Stimulated activated CD4-positive, alpha-beta T cell treated with anti-CD3 and anti-CD28 coated beads, TNF-alpha, amount 100 ng/mL, for 24 hours (primary cell): Measurements from ENCODE around the gene AKT1.
A peak's percentile ranks its signal among the peaks of the same experiment; 100 is the strongest.

Experiments
- DNase-seq, 3 experiments: peaks; one replicate each; pipeline ENCODE4 v3.0.0-alpha.2; 2020; ENCODE audit warnings: low read depth in 3 of 3

AKT1 gene

GRCh38 chr14:104753528-104754212 lies 41.9 kb downstream of the AKT1 start:
- no peak for DNase-seq

- DNase-seq = peak; percentile 99 to 100 (median 100)
These were observed 42.6 kb downstream of the AKT1 start, which contains the start of gene SIVA1 for GRCh38 chr14:104752735-104753527. TSS of gene SIVA1 (plus strand) at chr14:104753147. CDS start at chr14:104753202, 55 bp downstream.

GRCh38 chr14:104752423-104752734 lies 43.2 kb downstream of the AKT1 start:
- no peak for DNase-seq

GRCh38 chr14:104751539-104752422 lies 43.8 kb downstream of the AKT1 start:
- no peak for DNase-seq

- DNase-seq = peak in 1 of 3 experiments; percentile 15
These were observed 44.8 kb downstream of the AKT1 start for GRCh38 chr14:104750753-104751057.

- no peak for DNase-seq
These were observed 45.3 kb downstream of the AKT1 start for GRCh38 chr14:104750056-104750752.

- no peak for DNase-seq
These were observed 46.4 kb downstream of the AKT1 start for GRCh38 chr14:104749111-104749649.

- DNase-seq = no peak
These were observed 47.7 kb downstream of the AKT1 start for GRCh38 chr14:104747876-104748275.

- no peak for DNase-seq
These were observed 48.5 kb downstream of the AKT1 start for GRCh38 chr14:104746934-104747481.

- DNase-seq = no peak
These were observed 49.4 kb downstream of the AKT1 start for GRCh38 chr14:104746071-104746545.

- DNase-seq = no peak
These were observed 50.1 kb downstream of the AKT1 start for GRCh38 chr14:104745431-104745830.

- DNase-seq = no peak
These were observed 51.1 kb downstream of the AKT1 start for GRCh38 chr14:104744484-104744883.

- DNase-seq = no peak
These were observed 51.8 kb downstream of the AKT1 start for GRCh38 chr14:104743461-104744380.

- no peak for DNase-seq
These were observed 52.7 kb downstream of the AKT1 start for GRCh38 chr14:104742586-104743455.

GRCh38 chr14:104741803-104742251 lies 53.7 kb downstream of the AKT1 start:
- no peak for DNase-seq

- DNase-seq = no peak
These were observed 54.3 kb downstream of the AKT1 start for GRCh38 chr14:104741108-104741802.

- no peak for DNase-seq
These were observed 55.7 kb downstream of the AKT1 start for GRCh38 chr14:104739546-104740516.
